NCI-H187 treated with DMSO at 0.1 percent for 48 hours (cell line): ENCODE measurements around the gene TSPAN1.
A peak's percentile ranks its signal among the peaks of the same experiment; 100 is the strongest.
"Not testable (repeated sequence)": the region's sequence is repeated elsewhere in the genome, so short reads cannot be mapped to it uniquely, and the experiment has no call there.

Source experiments
- DNase-seq: peaks from one replicate; lab custom pipeline; 2025; lab: John Stamatoyannopoulos, UW

TSPAN1 gene

GRCh38 chr1:46219551-46220520 lies 44.9 kb downstream of the TSPAN1 start:
- DNase-seq = no peak

GRCh38 chr1:46220808-46221207 lies 45.9 kb downstream of the TSPAN1 start:
- DNase-seq = no peak

- no peak for DNase-seq
Measured at GRCh38 chr1:46221749-46222148, 46.9 kb downstream of the TSPAN1 start.

GRCh38 chr1:46223055-46223454 lies 48.2 kb downstream of the TSPAN1 start:
- DNase-seq = not testable (repeated sequence)

GRCh38 chr1:46223472-46223943 lies 48.6 kb downstream of the TSPAN1 start:
- peak; percentile 44 for DNase-seq

- no peak for DNase-seq
Measured at GRCh38 chr1:46224966-46225365, 50.1 kb downstream of the TSPAN1 start.

- DNase-seq = not testable (repeated sequence)
Measured at GRCh38 chr1:46231231-46231630, 56.3 kb downstream of the TSPAN1 start.
